NCI-H1105 (cell line): ENCODE data around the gene SYNM.

Source experiments
- DNase-seq: peaks from one replicate; lab custom pipeline; 2025; lab: John Stamatoyannopoulos, UW

The SYNM gene

GRCh38 chr15:99084965-99085364, 19.9 kb upstream of the SYNM start:
- no peak for DNase-seq

DNA sequence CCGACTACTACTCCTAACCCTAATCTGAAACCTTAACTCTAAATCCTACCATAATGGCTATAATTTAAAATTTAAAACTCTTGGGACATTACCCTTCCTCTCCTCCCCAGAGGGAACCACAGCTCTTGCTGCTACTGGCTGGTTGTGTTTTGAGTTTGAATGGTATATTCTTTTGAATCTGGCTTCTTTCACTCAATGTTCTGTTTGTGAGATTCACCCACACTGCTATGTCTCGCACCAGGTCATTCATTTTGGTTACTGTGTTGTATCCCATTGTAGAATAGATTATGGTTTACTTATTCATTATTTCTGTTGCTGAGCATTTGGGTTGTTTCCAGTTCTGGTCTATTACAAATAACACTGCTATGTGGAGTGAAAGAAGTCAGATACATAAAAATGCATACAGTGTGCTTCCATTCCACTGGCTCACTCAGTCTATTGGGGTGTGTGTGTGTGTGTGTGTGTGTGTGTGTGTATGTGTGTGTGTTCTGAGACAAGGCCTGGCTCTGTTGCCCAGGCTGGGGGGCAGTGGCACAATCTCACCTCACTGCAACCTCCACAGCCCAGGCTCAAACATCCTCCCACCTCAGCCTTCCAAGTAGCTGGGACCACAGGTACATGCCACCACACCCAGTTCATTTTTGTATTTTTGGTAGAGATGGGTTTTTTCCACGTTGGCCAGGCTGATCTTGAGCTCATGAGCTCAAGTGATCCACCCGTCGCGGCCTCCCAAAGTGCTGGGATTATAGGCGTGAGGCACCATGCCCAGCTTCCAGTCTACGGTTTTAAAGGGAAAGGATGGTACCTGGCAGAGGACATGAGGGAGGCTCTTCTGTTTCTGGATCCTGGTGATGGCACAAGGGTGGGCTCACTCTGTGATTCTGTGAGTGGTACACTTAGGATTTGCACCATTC, 19.2 kb upstream of the SYNM start:
- no peak for DNase-seq

DNA sequence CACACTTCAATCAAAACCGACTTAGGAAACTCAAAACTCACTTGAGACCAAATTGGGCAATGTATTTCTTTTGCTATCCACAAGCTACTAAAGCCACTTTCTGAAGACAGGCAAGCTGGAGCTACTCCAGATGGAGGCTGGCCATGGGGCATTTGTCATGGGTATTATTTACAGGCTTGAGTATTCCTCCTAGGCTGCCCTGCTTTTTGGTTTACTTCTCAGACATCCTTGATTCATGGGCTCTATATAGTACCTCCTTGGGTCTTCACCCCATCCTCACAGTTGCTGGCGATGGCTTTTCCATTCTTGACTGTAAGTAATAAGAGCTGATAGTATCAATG, 18.6 kb upstream of the SYNM start:
- DNase-seq: no peak

DNA sequence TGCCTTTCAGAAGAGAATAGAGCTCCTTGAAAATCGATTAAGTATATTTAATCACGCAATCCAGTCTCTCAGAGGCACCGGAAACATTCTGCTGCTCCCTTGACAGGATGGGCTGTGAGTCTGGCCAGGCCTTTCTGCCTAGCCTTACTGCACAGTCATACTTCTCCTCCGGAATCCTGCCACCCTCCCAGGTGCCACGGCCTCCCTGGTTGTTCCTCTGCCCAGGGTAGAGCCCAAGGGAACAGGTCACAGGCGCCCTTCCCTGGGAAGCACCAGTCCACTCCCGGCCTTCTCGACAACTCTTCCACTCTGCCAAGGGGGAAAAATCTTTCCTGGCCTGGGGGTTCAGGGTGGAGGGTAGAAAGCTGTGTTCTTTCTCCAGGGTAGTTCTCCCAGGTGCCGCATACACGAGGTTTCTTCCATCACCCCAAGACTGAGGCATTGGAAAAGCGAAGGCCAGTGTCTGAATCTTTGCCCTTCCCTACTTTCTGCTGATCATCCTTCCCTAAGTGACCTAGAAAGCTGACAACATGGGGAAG, 17.4 kb upstream of the SYNM start:
- no peak for DNase-seq

DNA sequence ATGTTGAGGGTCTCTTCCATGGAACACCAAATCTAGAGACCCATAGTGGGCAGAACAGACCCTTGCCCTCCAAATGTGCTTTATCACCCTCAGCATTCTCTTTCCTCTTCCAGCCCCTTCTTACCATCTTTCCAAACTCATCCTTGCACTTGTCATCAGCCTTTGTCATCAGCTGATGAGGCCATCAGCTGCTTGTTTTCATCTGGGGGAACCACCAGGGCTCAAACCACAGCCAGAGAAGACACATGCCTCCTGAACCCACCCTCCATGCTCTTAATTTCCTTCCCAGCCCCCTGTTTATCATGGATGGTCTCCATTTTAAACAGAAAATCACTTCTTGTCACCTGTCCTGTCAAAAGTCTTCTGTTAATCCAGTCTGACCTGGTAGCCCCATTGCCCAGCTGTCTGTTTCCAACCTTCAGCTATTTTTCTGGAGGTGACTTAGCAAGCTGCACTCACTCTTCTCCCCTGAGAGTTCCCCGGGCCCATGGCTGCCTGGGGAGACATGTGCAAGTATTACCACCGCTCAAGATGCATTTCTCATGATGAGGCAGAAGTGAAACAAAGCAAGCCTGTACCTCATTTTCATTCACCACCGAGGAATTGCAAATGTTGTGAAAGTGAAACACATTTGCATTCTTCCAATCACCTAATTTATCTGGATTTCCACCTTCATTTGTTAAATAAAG, 14.7 kb upstream of the SYNM start:
- DNase-seq: no peak

DNA sequence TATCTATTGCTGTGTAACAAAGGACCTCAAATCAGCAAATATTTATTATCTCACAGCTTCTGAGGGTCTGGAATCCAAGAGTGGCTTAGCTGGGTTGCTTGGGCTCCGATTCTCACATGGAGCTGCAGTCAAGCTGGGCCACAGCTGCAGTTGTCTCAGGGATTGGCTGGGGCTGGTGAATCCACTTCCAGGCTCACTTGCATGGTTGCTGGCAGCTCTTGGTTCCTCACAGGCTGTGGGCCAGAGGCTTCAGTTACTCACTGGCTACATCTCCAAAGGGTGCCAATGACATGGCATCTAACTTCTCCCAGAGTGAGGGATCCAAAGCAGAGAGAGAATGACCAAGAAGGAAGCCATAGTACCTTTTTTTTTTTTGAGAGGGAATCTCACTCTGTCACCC, 13.9 kb upstream of the SYNM start:
- no peak for DNase-seq

DNA sequence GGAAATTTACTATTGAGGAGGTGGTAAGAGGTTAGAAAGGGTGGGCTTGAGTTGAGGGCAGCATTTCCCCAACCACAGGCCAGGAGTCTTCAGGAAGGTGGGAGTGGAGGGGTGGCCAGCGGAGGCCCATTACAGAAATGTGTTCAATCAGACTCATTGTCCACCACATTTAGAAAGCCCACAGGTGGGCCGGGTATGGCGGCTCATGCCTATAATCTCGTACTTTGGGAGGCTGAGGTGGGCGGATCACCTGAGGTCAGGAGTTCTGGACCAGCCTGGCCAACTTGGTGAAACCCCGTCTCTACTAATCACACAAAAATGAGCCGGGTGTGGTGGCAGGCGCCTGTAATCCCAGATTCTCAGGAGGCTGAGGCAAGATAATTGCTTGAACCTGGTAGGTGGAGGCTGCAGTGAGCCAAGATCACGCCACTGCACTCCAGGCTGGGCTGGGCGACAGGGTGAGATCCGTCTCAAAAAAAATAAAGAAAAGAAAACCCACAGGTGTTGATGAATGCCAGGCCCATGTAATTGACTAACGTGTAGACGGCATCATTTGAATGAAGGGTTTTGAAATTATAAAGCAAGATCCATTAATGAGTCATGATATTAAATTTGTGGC, 12.2 kb upstream of the SYNM start:
- no peak for DNase-seq

DNA sequence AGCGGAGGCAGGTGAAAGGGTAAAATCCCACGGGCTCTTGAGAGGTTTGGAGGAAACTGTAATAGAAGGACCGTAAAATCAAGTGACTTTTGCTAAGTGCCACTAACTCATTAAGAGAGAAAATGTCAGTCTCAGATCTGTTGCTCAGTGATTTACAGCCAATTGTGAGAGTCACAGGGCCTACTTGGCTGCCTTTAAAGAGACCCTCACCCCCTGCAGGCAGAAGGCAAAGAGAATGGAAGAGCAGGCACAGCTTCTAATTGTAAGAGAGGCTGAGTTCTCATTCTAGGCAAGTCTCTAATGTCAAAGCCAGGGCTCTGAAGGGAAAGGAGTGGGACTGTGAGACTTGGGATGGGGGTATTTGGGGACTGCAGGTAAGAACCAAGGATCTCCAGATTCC, 9.3 kb upstream of the SYNM start:
- DNase-seq: no peak

DNA sequence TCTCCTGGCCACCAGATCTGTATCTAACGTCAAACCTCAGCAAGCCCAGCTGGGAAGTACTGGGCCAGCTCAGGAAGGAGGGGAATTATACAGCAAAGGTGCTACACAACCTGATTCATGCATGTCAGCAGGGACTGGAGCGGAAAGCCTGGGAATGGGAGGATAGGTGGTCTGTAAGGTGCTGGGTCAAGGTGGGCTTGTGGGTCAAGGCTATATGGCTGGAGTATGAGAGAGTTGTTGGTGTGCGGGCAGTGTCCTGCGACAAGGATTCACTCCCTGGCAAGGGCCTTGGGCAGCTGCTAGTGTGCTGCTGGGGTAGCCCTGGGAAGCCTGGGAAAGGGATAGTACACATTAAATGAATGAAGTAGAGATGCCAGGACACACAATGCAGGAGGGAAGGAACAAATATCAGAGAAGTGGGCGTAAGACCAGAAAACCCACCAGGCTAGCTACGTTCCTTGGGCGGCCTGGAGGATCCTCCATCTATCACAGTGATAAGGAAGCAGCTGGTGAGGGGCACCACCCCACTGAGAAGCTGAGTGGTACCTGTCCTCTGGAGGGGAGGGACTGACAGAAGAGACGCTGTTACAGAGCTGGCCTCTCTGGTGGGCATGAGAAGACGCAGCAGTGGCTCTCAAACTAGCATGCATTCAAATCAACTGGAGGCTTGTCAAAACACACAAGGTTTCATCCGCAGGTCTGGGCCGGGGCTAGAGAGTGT, 8.5 kb upstream of the SYNM start:
- no peak for DNase-seq

DNA sequence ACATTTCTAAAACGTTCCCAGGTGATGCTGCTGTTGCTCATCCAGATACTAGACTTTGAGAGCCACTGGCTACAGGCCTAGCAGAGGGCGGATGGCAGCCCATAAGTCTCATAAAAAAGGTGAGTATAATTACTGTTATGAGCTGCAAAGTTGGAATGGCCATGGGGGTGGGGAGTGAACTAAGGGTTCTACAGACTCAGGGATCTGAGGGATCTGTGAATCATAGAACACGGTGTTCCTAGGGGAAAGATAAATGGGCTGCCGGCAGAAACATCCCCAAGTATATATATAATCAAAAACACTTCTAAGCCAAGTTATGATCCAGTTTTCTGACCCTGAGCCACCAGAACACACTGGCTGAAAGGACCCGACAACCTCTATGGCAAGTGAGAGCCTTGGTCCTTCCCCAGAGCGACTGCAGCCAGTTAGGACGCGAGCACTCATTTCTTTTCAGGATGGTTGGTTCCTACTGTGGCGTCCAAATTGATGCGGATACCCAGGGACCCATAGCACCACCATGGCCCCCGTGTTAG, 7.9 kb upstream of the SYNM start:
- DNase-seq: no peak

DNA sequence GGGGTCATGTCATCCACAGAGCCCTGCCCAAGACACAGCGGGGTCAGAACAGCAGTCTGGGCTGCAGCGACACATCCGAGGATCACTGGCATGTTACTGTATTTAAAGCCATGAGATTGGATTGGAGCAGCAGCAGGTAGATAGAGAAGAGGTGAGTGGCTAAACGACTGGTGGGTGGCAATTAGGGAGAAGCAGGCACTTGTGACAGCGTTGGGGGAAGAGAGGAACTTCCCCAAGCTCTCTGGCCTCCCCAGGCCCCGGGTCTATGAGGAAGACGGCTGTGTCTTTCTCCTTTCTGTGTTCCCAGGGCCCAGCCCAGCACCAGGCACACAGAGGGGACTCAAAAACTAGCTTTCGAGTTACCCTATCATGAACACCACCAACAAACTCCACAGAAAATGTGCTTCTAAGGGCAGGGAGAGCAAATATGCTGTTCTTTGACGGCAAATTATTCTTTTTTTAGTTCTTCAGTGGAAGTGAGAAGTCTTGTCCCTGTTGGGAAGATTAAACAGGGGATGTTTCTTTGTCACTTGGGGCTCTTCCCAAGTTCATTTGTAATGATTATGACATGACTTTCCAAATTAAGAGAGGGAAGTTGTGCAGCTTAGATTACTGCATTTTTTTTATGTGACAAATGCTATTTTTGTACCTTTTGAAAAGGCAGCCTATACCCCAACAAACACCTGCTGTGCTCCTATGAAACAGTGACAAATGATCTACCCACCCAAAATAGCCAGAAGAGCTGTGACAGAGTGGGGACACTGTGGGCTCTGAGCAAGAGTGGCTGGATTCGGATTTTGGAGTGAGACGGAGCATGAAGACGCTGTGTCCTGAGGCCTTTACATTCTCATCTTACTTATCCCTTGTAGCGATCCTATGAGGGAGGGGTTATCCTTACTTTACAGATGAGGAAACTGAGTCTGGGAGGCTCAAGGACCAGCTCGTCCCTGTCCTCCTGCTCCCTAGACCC, 7.2 kb upstream of the SYNM start:
- no peak for DNase-seq

DNA sequence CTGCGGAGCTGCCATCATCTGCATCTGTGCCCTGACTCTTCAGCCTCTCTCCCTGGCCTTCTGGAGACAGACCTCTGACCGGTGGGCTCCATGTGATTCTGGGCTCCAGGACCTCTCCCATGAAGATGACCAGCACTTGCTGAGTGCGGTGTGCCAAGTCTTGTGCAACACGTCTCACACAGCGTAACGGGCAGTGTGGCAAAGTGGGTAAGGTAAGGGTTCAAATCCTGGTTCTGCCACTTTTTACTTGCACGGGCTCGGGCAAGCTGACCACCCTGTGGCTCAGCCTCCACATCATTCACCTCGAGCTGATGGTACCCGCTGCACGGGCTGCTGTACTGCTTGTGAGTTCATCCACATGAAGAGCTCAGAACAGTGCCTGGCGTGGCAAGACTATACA, 6.5 kb upstream of the SYNM start:
- DNase-seq: no peak

DNA sequence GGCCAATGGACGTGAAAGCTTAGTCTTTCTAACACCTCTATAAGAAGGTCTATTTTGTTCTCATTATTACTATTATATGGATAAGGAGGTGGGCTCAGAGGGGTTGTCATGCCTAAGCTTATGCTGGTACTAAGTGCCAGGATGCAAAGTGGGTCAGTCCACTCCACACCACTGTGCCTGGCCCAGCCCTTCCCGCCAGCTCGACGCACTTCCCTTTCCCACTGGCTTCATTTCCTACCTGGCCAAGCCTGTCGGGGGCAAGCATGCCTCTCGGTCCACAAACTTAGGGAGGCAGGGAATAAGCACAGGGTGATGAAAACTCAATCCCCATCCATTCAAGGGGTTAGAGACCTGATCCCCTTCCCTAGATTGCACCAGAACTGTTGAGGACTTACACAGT, 5.9 kb upstream of the SYNM start:
- no peak for DNase-seq

DNA sequence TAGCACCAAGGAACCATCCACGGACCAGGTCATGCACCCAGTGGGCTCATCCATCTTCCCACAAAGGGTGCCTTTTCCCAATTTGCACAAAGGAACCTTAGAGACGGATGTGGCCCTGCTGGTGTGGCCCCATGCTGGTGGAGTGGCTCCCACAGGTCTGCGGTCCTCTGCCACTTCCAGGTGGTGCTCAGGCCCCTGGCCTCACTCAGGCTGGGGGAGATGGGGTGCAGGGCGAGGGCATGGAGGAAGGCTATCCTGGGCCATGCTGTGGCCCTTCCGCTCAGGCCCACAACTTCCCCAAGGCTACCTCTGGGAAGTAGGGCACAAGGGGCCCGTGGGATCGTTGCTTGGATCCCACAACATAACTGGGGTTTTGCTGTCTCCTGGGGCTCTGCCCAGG, 5.2 kb upstream of the SYNM start:
- DNase-seq: no peak

DNA sequence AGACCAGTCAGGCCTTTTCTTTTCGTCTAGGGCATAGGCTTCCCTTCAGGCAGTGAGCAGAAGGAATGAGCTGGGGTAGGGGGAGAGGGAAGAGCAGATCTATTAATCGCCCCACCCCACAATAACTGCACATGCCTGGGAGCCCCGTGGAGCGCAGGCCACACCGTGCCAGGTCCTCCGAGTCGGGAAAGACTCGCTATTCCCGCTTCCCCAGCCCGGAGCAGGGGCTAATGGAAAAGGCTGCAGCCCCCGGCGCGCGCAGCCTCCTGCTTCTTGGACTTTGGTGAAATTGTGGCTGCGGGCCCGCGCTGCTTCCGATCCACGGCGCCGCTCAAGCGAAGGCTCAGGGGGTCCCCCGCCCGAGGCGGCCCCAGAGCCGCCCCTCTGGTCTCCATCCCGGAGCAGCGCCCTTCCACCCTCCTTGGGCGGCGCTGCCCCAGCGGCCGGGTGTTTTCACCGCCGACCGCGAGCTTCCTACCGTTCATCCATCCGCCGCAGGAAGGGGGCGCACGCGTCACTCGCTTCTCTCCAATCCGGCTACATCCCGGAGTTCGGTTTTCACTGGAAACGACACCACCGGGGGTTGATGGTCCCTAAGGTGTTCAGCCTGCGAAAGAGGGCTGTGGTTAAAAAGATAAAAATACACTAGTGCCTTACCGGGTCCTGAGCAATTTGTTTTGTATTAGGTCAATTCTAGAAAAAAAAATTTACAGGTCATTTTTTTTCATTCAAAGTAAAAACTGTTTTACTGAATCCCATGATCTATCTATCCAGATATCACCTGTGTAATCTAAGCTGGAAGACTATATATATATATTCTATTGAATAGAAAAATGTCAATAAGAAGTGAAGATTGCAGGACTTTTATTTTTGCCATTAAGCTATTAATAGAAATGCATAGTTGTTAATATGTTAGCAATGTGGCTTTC, 4.4 kb upstream of the SYNM start:
- peak; percentile 86 for DNase-seq

- no peak for DNase-seq
These were observed 3.4 kb upstream of the SYNM start for GRCh38 chr15:99101501-99101900.

DNA sequence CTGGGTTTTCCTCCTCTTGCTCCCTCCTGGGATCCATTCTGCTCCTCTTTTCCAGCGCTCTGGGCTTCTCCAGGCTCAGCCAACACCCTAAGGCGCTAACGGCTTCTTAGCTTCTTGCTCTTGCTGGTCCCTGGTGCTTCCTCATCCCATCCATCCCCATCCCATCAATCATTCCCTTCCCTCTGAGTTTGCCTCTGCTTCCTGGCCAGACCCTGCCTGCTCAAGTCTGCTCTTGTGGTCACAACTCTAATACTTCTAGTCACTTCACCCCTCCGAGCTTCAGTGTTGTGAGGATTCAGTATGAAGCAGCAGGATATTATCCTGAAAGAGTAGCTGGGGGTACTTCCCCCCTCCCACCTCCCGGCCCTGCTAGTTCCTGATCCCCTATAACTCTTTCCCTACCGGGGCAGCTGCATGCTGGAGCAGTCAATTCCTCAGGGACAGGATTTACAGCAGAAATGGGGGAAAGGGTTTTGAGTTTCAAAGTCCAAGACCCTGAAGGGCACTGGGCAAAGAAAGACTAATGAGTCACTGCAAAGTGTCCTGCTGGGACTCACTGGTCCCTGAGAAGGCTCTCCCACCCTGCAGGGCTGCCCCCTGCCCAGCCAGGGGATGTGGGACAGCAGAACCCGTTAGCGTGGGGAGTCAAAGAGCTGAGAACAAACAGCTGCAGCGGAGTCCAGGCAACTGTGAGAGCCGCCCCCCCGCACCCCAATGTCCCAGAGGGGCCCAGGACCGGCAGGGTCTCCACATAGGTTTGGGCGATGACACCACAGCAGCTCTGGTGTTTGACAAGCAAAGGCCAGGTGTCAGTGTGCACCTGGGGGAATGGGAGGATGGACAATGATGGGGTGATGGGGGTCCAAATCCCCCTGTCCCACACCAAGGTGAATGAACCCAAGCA, 2.3 kb upstream of the SYNM start:
- no peak for DNase-seq

GRCh38 chr15:99103279-99103678, 1.6 kb upstream of the SYNM start:
- DNase-seq: no peak
